HG03354 (cell line): Measurements from ENCODE around the gene NFIB.
A peak's percentile ranks its signal among the peaks of the same experiment; 100 is the strongest.

ENCODE experiments used
- ATAC-seq: cut with Tn5 transposase; IDR thresholded peaks from one replicate; pipeline ENCODE4 v1.9.1; 2021; ENCODE audit warnings: mild to moderate bottlenecking; ENCODE audit not compliant: unreplicated experiment, poor library complexity, severe bottlenecking

The NFIB gene

GRCh38 chr9:14170973-14171596, 142.9 kb downstream of the NFIB start:
- no peak for ATAC-seq

GRCh38 chr9:14170392-14170931, 143.5 kb downstream of the NFIB start:
- ATAC-seq = peak; percentile 48

GRCh38 chr9:14168381-14168780, 145.6 kb downstream of the NFIB start:
- ATAC-seq = no peak

GRCh38 chr9:14165376-14166035, 148.4 kb downstream of the NFIB start:
- no peak for ATAC-seq

GRCh38 chr9:14164908-14165307, 149.0 kb downstream of the NFIB start:
- ATAC-seq = no peak

GRCh38 chr9:14159440-14160216, 154.3 kb downstream of the NFIB start:
- ATAC-seq = no peak

GRCh38 chr9:14158916-14159315, 155.0 kb downstream of the NFIB start:
- ATAC-seq = no peak

DNA sequence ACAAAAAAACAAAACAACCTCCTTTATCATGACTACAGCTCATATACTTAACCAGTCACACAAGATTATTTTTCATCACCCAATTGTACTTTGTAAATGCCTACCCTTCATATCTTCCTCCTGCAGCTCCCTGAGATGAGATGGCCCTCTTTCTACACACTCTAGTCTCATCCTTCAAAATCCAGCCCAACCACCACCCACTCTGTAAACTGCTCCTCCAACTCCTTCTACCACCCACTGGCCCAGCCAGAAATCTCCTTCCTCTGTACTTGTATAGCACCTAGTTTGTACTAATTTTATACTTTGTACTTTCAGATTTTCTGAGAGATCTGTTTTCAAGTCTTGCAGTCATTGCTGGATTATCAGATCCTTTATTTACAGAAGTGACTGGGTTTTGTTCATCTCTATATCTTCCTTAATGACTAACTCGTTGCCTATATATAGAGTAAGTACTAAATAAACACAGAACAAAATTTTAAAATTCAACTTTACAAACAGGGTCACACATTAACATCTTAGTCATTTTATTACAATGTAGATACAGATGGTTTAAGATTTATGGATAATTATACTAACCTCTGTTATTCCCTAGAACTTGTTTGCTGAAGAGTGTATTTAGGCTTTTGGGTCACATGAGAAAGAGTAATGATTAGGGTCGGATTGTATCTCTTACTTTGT, 155.7 kb downstream of the NFIB start:
- no peak for ATAC-seq

DNA sequence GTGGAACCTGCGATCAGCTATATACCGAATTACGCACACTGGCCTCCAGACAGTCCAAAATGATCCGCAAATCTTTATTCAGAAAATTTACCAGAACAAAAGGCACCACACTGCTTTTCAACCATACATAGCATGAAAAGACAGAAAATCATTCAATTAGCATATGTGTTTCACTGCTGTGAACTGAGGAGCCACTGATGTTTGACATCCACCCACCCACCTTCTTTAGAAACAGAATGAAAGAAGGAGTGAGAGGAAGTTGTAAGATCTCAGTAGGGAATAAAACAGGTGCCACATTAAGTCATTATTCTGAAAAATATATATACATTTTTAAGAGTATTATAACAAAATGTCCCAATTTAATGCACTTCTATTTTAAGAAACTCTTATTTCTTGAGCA, 156.8 kb downstream of the NFIB start:
- ATAC-seq = no peak

DNA sequence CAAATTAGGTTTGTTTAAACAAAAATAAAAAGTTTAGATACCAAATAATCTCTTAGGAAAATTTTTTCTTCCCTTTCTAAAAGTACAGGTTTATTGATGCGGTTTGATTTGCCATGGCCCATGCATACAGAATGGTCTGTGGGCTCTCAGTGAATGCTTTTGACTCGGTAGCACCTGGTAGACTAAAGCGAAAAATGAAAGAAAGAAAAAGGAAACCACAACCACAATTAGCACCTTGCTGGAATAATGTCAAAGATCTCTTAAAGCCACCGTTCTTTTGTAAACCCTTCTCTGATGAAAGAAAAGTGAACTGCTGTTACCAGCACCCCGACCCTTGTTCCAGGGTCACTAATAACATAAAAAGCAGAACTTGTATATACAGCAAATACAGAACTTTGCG, 157.9 kb downstream of the NFIB start:
- ATAC-seq = peak; percentile 97

- ATAC-seq = no peak
Measured at GRCh38 chr9:14155237-14155636, 158.7 kb downstream of the NFIB start.

DNA sequence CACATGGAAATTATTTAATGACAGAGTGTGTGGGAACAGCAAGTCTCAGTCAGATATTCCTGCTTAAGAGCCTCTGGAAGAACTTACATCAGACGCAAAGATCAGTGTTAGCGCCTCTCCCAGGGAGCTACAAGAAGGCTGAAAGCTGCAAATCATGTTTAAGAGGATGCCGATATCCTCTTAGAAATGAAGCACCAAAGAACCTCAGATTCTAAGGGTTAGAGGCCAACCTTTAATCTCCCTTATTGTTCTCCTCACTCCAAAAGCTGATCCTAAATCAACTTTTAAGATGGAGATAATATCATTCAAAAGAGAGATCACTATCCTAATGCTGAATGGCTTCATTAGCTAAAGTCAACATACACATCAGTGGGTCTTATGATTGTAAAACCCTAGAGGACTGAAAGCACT, 160.6 kb downstream of the NFIB start:
- no peak for ATAC-seq

- no peak for ATAC-seq
Measured at GRCh38 chr9:14151451-14151850, 162.5 kb downstream of the NFIB start.

DNA sequence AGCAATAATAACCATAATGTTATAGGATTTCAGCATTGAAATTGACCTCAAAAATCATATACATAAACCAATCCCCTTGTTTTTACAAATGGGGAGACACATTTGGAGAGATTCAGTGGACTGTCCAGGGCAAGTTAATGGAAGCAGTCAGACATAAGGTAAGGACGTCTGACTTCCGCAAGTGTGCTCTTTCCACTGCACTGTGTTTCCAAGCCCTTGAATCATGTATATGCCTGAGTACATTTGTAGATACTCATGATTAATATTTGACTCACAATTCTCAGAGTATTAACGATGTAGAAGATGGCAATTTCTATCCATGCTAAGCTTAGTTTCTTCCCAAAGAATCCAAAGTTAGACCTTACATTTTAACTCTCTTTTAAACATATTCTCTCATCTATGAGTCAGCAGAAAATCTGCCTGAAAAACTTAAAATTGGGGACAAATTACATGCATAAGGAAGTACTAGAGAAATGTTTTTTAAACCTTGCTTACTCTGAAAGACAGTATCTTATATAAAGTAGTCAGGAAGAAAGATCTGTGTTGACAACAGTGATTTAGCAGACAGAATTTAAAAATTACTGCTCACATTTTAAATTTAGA, 165.3 kb downstream of the NFIB start:
- no peak for ATAC-seq

- no peak for ATAC-seq
Measured at GRCh38 chr9:14147738-14148137, 166.2 kb downstream of the NFIB start.

DNA sequence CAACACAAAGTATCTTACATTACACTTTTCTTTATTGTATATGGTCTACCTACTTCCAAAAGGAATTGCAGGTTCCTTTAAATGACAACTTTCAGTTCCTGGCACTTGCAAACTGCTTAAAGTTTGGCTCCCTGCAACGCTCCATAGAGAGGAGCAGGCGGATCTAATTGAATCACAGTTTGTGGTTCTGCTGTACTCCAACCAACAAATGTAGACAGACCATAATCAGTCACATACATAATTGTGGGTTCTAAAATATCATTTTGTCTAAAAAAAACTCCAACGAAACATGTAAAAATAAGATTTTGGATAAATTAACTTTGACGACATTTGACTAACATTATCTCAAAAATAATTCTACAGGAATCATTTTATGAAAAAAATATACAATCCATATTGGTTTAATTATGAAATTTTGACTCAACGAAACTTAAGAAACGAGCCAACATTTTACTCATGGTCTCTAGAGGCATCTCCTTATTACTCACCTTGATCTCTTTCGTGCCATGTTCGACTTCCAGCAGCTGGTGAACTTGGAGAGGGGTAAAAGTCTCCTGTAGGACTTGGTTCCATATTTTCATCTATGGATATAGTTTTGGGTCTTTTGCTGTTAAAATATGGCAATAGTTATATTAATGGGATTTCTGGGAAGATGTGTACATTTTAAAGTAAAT, 167.6 kb downstream of the NFIB start:
- ATAC-seq = no peak

GRCh38 chr9:14144215-14144614, 169.7 kb downstream of the NFIB start:
- ATAC-seq = no peak

DNA sequence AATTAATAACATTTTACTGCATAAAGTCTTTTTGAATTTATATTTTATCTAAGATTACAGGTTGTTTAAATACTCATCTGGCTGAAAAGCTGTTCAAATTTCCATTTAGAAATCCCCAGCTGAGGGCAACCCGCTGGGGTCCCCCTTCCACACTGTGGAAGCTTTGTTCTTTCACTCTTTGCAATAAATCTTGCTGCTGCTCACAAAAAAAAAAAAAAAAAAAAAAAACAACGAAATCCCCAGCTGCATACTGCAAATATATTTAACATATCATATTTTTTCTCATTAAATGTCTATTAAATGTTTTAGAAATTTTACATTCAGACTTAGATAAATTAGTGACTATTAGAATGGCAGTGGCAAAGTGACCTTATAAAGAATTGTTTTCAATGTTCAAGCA, 172.2 kb downstream of the NFIB start:
- no peak for ATAC-seq

DNA sequence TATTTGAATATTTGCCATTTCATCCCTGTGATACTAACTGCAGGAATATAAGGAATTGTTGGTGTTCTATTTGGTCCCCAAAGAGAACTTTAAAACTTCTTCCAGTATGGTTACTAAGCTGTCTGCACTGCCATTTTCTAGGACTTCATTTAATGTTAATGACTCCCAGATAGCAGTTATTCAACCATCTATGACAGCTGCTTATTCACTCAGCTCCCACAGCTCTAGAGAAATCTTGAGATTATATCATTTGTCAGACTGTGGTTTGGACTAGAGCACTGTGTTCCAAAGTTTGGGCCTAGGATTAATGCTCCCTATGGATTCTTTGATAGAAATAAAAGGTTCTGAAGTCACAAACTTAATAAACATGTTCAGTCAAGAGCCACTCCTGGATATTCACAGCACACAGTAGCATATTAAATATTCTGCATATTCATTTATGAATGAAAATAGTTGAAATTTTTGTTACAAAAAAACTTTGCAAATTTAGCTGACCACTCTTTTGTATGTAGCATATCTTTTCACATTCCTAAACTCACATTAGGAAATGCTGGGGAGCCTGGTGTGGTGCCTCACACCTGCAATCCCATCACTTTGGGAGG, 173.7 kb downstream of the NFIB start:
- ATAC-seq = no peak
